RKO (cell line): ENCODE results near the gene RAB33B.
A peak's percentile ranks its signal among the peaks of the same experiment; 100 is the strongest.
"Not testable (repeated sequence)": the region's sequence is repeated elsewhere in the genome, so short reads cannot be mapped to it uniquely, and the experiment has no call there.

Experiments used
- DNase-seq: peaks from one replicate; pipeline ENCODE4 v3.0.0-alpha.2; 2016; ENCODE audit warnings: low spot score

RAB33B gene

DNA sequence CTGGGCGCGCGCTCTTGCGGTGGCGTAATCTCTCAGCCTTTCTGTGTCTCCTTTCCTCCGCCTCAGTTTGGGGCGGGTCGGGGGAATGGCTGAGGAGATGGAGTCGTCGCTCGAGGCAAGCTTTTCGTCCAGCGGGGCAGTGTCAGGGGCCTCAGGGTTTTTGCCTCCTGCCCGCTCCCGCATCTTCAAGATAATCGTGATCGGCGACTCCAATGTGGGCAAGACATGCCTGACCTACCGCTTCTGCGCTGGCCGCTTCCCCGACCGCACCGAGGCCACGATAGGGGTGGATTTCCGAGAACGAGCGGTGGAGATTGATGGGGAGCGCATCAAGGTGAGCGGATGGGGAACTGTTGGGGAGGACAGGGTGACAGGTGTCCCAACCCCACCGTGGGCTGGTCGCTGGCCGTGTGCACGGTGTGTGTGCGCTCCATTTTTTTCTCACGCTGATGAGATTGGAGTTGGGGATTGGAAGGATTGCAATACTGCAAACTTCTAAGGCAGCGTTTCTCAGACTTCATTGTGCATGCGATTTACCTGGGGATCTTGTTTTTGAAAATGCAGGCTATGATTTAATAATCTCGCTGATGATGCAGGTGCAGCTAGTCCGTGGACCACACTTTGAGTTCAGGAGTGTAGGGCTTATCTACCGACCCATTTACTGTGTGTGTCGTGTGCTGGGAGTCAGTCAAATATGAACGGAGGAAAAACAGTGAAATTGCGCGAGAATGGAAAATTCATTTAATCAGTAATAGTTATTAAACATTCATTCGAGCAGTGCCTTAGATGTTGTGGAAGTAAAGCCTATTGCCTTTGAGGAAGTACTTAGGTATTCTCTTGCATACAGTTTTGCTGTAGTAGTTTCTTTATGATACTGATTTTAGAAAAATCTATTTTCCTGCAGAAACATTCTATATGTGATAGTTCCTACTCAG, at the start of gene RAB33B:
Gene RAB33B, plus strand, starts transcription at position 11 of the 935 bp plus-strand sequence. Its CDS starts 75 bp downstream, at position 86.
- DNase-seq: peak; percentile 20

DNA sequence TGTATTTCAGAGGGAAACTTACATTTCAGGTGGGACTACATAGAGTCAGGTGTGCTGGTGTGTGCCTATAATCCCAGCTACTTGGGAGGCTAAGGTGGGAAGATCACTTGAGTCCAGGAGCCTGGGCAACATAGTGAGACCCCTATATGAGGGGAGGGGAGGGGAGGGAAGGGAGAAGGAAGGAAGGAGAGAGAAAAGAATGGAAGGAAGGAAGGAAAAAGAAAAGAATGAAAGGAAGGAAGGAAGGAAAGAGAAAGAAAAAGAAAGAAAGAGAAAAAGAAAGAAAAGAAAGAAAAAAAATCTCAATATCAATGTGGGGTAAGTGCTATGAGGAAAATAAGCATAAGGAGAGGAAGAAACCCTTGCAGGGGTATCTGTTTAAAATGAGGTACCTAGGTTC, 43.6 kb upstream of the RAB33B start:
- no peak for DNase-seq

DNA sequence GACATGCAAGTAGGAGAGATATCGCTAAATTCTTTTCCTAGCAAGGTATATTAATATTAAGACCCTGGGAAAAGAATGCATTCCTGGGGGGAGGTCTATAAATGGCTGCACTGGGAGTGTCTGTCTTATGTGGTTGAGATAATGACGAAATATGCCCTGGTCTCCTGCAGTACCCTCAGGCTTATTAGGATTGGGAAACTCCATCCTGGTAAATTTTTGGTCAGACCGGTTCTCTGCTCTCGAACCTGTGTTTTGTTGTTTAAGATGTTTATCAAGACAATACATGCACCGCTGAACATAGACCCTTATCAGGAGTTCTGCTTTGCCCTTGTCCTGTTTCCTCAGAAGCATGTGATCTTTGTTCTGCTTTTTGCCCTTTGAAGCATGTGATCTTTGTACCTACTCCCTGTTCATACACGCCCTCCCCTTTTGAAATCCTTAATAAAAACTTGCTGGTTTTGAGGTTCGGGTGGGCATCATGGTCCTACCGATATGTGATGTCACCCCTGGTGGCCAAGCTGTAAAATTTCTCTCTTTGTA, 39.2 kb upstream of the RAB33B start:
- DNase-seq: not testable (repeated sequence)

DNA sequence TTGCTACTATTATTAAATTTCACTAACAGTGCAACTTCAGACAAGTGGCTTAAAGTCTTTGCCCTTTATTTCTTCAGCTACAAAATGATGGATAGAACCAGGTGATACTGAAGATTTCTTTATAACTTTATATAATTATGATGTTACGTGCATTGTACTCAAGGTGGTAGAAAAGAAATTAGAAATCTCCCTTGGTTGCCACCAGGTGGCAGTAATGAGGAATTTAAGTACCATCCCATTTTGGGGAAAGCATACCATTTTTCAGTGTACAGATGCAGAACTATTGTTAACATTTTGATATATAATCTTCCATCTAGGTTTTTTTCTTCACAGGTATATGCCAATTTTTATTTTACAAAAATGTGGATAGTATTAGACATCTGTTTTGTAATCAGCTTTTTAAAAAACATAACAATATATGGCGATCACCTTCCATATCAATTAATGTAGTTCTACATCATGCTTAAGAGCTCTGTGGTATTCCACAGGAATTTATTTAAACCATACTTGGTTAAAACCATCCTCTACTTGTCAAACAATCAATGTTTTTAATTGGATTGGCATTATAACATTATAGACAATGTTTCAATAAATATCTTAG, 37.7 kb upstream of the RAB33B start:
- DNase-seq: peak; percentile 74

DNA sequence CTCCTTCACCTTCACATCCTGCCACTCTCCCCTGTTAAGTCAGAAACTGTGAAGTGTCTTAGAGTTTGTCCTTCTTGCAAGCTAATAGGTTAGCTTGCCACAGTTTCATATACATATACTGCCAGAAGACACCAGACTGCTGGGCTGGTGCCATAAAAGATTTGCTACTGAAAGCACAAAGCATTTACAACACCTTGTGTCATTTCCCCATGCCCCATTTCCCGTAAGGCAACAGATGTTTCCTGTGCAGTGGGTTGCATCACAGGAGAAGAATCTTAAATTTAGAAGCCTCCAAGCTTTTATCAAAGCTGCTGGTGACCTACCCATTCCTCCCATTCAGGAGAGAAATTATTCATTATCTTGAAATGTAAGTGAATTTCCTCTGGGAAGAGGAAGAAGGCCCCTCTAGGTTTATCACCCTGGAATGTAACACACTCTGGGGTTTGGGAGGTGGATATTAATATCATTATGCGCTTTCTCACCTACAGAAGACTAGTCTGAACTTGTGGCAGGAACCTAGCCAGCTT, 34.5 kb upstream of the RAB33B start:
- DNase-seq: no peak

DNA sequence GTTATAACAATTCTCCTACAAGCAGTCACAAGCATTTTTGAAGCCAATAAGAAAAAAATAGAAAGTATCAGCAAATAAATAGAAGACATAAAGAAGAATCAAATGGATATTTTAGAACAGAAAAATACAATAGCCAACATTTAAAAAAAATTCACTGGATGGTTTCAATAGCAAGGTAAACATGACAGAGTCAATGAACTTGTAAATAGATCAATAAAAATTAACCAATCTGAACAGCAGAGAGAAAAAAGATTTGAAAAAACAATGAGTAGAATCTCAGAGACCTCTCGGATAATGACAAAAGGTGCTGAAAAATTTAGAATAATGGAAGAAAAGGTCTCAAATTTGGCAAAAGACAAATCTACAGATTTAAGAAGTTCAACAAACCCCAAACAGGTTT, 33.3 kb upstream of the RAB33B start:
- DNase-seq: no peak

DNA sequence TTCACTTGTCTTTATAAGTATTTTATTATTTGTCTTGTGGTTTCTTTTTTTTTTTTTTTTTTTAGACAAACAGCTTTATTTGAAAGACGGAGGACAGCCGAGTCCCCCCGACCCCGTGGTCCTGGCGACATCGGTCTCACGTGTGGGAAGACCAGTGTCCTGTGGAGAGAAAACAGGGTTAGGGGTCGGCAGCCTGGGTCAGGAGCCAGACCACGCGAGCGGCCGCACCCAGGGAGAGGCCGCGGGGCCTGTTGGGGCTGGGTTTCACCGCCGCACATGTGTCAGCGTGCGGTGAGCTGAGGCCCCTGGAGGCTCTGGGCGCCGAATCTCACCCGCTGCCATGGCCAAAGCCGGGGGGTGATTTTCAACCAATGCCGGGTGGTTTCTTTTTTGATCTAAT, 17.8 kb upstream of the RAB33B start:
- DNase-seq: no peak

DNA sequence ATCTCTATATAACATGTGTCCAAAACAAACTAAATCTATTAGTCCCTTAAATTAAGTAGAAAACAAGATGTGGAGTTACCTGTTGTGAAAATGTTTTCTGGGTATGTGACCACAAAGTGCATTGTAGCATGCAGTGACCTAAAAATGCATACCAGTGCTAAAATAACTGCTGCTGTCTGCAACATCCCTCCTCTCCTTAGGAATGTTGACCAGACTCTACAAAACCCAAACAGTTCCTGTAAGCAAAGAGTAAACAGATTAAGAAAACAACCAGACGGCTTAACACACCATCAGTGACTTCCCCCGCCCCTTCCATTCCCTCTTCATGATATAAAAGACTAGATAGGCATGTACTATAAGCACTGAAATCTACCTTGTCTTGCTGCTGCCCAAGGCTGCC, 15.8 kb upstream of the RAB33B start:
- DNase-seq: no peak

DNA sequence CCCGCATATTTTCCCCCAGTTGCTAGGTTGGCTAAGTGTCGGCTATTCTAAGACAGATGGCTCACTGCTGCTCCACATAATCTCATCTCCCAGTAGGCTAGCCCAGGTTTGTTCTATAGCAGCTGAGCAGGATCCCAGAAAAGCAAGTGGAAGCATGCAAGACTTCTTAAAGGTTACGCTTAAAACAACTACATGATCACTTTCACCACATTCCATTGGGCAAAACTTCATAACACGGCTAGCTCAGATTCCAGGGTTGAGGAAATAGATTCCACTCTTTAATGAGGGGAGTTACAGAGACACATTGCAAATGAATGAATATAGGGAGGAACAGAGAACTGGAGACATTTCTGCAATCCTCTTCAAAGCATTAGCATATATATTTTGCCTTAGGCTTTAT, 12.9 kb upstream of the RAB33B start:
- DNase-seq: no peak

DNA sequence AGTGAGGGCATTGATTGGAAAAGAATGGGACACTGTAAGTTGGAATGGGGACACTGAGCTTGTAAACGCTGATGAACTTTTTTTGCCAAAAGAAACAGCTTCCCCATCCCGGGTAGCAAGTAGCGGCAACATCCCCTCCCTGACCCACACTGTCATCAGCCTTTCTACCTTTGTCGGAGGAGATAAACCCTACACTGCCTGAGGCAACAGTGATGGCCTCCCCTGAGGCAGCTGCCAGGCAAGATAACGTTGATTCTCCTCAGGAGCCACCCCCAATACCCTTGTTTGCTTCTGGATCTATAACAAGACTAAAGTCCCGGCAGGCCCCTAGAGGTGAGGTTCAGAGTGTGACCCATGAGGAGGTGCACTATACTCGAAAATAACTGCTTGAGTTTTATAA, 10.3 kb upstream of the RAB33B start:
- DNase-seq: no peak

DNA sequence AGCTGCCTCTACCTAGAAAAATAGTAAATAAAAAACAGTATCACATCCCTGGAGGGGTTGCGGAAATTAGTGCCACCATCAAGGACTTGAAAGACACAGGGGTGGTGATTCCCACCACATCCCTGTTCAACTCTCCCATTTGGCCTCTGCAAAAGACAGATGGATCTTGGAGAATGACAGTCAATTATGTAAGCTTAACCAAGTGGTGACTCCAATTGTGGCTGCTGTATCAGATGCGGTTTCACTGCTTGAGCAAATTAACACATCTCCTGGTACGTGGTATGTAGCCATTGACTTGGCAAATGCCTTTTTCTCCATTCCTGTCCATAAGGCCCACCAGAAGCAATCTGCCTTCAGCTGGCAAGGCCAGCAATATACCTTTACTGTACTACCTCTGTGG, 9.0 kb upstream of the RAB33B start:
- not testable (repeated sequence) for DNase-seq

DNA sequence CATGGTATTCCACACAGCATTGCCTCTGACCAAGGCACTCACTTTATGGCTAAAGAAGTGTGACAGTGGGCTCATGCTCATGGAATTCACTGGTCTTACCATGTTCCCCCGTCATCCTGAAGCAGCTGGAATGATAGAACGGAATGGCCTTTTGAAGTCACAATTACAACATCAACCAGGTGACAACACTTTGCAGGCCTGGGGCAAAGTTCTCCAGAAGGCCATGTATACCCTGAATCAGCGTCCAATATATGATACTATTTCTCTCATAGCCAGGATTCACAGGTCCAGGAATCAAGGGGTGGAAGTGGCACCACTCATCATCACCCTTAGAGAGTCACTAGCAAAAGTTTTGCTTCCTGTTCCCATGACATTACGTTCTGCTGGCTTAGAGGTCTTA, 6.8 kb upstream of the RAB33B start:
- not testable (repeated sequence) for DNase-seq

DNA sequence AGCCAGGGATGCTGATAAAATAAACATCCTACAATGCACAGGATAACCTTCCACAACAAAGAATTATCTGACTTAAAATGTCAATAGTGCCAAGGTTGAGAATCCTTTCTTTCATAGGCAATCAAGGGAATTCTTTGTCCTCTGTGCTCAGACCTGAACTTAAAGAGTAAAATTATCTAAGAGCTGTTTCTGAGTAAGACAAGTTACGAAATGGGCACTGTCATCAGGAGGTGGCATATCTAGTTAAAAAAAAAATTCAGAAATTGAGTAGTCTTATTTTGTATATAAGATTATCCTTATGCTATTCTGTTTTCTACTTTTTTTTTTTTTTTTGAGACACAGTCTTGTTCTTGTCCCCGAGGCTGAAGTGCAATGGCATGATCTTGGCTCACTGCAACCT, 3.3 kb upstream of the RAB33B start:
- DNase-seq: no peak

DNA sequence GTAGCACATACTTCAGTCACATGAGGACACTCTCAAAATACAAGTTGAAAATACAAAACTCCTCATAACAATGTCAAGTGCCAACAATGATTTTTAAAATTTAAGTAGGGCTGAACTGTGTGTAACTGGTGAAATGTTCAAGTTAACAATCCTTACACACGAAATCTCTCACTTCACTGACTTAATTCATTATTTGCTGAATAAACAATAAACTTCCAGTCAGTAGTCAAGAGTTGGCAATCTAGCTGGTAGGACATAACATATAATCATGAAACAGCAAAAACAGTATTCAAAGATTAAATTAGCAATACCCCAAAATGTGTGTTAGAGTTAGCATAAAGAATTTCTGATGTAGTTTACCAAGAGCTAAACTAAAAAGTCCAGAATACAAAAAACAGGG, 1.9 kb upstream of the RAB33B start:
- DNase-seq: no peak

DNA sequence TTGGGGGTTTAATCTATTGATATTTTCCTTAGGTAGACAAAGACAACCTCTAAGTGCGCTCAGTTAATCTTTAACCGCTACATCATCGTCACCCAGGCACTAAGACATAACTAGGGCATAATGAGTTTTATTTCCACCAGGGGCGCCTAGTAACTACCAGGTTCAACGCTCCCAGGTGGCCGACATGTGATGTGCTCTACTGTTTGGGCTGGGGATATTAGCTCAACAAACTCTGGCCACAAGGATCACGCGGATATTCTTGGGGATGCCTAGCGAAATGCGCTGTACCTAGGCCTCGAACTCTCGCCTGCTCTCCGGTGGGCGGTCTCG, 915 bp upstream of the RAB33B start:
- peak; percentile 87 for DNase-seq

DNA sequence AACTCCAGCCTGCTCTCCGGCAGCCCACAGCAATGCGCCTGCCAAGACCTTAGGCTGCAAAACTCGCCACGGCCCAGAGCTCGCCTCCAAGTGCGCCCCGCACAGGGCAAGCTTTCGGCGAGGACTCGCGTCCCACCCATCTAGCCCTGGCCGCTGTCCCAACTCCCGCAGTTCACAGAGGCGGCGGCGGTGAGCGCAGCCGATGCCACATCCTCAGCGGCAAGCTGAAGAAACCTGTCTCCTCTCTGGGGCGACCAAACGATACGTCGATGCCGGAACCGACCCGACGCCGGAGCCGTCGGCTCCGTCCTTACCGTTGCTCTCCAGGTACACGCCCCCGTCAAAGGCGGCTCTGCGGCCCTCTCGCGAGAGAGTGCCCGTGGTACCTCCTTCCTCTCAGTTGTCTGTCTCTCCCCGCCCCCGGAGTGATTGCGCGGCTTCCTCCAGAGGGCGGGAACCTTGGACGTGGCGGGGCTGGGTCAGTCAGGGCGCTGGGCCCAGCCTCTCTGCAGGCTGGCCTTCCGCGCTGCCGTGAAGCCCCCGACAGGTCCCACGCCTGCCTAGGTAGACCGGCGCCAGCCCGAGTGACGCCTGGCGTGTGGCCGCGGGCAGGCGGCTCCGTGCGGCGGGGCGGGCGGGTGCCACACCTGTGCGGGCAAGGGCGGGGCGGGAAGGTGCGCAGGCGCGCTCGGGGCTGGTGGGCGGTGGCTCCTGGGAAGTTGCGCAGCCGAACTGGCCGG, 380 bp upstream of the RAB33B start:
- DNase-seq: peak; percentile 96

DNA sequence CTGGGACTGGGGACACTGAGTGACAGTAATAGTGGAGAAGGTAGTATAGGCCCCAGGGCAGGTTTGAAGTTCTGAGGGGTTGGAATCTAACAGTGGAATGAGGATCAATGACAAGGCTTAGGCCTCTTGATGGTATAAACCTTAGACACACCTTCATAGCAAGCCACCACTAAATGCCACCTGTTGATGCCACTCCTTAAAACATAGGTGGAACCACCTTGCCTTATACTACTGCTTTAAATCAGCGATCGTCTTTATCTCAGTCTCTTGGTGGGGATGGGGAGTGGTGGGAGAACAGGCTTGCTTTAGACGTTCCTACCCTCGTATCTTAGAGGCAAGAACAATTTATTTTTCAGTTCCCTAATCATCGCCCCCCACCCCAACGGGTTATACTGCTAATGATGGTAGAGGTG, 1.2 kb downstream of the RAB33B start:
- DNase-seq: no peak

DNA sequence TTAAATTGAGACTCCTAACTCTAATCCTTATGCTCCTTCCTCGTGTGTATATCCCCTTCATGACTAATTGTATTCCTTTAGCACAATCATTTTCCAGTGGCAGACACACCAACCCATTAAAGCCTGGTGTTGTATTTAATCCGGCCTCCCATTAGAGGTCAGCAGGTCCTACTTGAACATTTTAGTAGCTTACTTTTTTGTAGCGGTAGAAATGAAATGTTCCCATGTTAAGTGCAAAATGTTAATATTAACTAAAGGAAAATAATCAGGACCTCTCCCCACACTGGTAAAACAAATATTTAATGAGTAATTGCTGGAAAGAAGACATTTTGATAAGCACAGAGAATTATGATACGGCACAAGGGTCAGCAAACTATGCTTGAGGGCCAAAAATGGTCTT, 3.4 kb downstream of the RAB33B start:
- DNase-seq: no peak

DNA sequence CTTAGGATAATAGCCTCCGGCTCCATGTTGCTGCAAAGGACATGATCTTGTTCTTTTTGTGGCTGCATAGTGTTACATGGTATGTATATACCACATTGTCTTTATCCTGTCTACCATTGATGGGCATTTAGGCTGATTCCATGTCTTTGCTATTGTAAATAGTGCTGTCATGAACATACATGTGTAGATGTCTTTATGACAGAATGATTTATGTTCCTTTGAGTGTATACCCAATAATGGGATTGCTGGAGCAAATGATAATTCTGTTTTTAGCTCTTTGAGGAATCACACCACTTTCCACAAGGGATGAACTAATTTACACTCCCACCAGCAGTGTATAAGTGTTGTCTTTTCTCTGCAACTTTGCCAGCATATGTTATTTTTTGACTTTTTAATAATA, 4.6 kb downstream of the RAB33B start:
- no peak for DNase-seq

DNA sequence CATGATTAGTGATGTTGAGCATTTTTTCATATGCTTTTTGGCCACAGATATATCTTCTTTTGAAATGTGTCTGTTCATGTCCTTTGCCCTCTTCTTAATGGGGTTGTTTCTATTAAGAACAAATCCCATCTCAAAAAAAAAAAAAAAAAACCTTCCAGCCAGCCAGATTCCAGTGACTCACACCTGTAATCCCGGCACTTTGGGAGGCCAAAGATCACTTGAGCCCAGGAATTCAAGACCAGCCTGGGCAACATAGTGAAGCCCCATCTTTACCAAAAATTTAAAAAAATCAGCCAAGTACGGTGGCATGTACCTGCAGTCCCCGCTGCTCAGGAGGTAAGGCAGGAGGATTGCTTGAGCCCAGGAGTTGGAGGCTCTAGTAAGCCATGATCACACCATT, 5.1 kb downstream of the RAB33B start:
- DNase-seq: no peak

DNA sequence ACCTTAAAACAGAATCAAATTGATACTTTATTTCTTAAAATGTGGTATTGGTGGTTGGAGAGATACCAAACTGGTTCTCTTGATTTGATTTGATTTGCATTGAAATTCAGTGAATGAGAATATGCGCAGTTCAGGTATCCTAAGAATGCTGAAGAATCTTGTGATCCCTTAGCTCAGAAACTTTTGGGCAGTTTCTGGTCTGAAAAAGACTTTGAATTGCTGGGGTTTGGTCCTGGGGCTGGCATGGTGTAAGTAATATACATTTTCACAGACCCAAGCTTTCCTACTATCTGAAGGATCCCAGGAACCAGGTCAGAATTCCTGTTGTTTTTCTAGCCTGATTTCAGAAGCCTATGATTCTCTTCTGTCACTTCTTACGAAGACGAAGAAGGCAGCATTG, 6.6 kb downstream of the RAB33B start:
- DNase-seq: no peak

DNA sequence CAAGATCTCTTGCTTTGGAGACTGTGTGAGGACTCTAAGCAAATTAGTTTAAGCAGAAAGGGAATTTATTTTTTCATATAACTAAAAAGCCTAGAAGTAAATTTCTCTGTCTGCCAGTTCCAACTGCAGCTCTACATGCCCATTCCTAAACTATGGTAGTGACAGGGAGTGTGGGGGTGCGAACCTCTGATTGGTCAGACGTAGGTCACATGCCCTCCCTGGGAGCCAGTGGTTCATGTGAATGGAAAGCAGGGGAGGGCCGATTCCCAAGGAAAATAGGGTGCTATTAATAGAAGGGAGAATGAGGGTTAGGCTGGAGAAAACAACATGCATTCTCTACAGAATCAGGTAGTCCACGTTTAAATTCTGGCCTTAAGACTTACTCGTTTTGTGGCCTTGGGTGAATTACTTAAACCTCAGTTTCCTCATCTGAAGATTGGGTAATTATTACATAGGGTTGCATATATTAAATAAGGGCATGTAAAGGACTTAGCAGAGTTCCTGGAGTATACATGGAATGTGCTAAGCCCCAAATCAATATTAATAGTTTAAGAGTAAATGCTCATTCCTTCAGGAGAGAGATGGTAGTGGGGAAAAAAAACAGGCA, 7.2 kb downstream of the RAB33B start:
- DNase-seq: no peak
